GM06990 (cell line): Measurements from ENCODE around the gene IRF7.
A peak's percentile ranks its signal among the peaks of the same experiment; 100 is the strongest.

ENCODE experiments used
- DNase-seq: peaks from one replicate; pipeline ENCODE4 v3.0.0-alpha.2; 2011; ENCODE audit not compliant: insufficient read length; ENCODE audit errors: extremely low read depth
- H3K27me3 ChIP-seq: replicated peaks from 2 replicates; pipeline ENCODE4 v1.6.0; 2011; ENCODE audit warnings: low read length; ENCODE audit not compliant: control insufficient read depth, insufficient read depth
- H3K36me3 ChIP-seq: 2 replicates; pipeline ENCODE4 v1.5.1; 2011; ENCODE audit warnings: low read length; ENCODE audit not compliant: control insufficient read depth, insufficient read depth
- H3K4me3 ChIP-seq: replicated peaks from 2 replicates; pipeline ENCODE4 v1.5.1; 2011; ENCODE audit warnings: low read depth, mild to moderate bottlenecking, control low read depth, low read length
- TF ChIP-seq, protein P1 (sequence below): IDR thresholded peaks from 2 replicates; pipeline ENCODE4 v1.5.1; 2011; ENCODE audit warnings: low read length, control low read depth, mild to moderate bottlenecking, inconsistent platforms; ENCODE audit not compliant: insufficient read depth, poor library complexity, severe bottlenecking

The IRF7 gene

DNA sequence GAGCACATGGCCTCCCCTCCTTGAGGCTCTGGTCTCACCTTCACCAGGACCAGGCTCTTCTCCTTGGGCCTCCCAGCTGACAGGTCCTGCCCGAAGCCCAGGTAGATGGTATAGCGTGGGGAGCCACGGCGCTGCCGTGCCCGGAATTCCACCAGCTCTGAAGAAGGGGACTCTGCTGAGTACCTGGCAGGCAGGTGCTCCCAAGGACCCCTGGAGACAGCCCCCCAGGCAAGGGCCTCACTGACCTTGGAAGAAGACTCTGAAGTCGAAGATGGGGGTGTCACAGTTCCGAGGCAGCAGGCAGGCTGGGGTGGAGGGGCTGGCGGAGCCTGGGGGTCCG, 2.8 kb downstream of the IRF7 start:
- DNase-seq = no peak
- peaks cover 44% of the 10 kb centered on the region for H3K36me3 ChIP-seq
- TF ChIP-seq, protein P1, sequence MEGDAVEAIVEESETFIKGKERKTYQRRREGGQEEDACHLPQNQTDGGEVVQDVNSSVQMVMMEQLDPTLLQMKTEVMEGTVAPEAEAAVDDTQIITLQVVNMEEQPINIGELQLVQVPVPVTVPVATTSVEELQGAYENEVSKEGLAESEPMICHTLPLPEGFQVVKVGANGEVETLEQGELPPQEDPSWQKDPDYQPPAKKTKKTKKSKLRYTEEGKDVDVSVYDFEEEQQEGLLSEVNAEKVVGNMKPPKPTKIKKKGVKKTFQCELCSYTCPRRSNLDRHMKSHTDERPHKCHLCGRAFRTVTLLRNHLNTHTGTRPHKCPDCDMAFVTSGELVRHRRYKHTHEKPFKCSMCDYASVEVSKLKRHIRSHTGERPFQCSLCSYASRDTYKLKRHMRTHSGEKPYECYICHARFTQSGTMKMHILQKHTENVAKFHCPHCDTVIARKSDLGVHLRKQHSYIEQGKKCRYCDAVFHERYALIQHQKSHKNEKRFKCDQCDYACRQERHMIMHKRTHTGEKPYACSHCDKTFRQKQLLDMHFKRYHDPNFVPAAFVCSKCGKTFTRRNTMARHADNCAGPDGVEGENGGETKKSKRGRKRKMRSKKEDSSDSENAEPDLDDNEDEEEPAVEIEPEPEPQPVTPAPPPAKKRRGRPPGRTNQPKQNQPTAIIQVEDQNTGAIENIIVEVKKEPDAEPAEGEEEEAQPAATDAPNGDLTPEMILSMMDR = no peak

DNA sequence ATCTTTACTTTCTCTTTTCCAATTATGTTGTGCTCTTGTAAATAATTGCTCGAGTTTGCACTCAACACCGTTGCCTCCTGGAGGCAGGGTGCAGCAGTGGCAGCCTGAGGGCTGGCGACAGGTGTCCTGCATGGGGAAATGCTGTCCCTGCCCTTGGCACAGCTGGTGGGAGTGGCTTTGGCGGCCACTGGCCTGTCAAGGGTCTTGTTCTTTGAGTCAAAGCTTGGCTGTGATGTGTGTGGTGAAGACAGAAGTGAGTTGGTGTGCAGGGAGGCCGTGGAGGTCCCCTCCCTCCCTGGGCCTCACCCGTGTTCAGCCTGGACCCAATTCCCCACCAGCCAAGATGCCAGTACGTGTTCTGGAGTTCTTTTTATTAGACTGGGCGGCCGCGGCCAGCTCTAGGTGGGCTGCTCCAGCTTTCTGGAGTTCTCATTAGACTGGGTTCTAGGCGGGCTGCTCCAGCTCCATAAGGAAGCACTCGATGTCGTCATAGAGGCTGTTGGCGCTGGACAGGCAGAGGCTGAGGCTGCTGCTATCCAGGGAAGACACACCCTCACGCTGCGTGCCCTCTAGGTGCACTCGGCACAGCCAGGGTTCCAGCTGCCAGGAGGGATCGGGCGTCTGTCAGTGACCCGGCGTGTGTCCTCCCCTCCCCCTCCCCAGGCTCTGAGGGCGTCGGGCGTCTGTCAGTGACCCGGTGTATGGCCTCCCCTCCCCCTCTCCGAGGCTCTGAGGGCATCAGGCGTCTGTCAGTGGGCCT, 3.4 kb downstream of the IRF7 start:
- no peak overlapping the region for H3K4me3 ChIP-seq
- DNase-seq = no peak
- TF ChIP-seq, protein P1 = peak; percentile 24
- H3K27me3 ChIP-seq = no peaks in the 10 kb centered on the region
- H3K36me3 ChIP-seq = peaks cover 44% of the 10 kb centered on the region

More for the DNA sequence above, 2.8 kb downstream of the IRF7 start:
- H3K27me3 ChIP-seq = no peaks in the 10 kb centered on the region
- H3K4me3 ChIP-seq = no peak overlapping the region

DNA sequence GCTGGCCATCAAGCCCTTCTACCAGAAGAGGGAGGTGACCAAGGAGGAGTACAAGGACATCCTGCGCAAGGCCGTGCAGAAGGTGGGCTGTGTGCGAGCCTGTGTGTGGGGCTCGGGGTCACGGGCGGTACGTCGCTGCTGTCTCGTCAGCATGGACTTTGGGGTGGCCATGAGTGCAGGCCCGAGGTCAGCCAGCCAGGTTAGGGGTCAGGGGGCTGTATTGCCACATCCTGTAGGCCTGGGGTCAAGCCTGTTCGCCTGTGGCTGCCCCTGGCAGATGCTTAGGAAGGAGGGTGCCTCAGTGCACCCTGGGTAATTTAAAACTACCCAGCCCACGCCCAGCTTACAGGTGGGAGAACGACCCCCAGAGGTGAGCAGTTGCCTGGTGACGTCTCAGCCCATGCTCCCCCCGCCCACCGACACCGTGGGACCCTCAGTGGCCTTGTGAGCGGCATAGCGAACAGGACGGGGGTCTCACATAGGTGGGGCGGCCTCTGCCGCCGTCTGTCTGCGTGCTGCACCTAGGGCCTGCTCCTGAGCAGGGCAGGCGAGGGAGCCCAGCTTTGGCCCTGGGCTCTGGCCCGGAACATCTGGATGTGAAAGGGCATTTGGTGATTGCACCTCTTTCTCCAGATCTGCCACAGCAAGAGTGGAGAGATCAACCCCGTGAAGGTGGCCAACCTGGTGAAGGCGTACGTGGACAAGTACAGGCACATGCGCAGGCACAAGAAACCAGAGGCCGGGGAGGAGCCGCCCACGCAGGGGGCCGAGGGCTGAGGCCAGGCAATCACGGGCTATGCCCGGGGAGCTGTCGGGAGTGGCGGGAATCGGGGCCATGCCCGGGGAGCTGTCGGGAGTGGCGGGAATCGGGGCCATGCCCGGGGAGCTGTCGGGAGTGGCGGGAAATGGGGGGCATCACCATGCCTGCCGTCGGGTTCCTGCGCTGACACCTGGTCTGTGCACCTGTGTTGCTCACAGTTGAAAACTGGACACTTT, 4.5 kb downstream of the IRF7 start:
- DNase-seq = no peak
- Histone ChIP-seq H3K27me3 (no peaks in the 10 kb centered on the region), H3K36me3 (peaks cover 49% of the 10 kb centered on the region), H3K4me3 (no peak overlapping the region)
- TF ChIP-seq, protein P1 = no peak

DNA sequence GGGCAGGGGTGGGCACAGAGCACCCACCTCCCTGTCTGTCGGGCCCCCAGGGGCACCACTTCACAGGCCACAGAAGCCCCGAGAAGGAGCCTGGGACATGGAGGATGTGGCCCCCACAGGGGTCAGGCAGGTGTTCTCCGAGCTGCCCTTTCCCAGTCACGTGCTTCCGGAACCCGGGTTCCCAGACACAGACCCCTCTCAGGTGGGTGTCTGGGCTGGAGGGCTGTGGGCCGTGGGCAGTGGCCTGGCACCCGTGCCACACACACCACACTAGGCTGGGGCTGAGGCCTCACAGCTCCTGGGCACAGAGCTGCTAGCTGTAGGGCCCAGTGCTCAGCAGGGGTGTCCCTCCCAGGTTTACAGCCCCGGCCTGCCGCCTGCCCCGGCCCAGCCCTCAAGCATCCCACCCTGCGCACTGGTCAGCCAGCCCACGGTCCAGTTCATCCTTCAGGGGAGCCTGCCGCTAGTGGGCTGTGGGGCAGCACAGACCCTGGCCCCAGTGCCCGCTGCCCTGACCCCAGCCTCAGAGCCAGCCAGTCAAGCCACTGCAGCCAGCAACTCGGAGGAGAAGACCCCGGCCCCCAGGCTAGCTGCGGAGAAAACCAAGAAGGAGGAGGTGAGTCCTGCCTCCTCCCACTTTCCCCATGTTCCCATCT, 5.5 kb downstream of the IRF7 start:
- peaks cover 57% of the 10 kb centered on the region for H3K36me3 ChIP-seq

DNA sequence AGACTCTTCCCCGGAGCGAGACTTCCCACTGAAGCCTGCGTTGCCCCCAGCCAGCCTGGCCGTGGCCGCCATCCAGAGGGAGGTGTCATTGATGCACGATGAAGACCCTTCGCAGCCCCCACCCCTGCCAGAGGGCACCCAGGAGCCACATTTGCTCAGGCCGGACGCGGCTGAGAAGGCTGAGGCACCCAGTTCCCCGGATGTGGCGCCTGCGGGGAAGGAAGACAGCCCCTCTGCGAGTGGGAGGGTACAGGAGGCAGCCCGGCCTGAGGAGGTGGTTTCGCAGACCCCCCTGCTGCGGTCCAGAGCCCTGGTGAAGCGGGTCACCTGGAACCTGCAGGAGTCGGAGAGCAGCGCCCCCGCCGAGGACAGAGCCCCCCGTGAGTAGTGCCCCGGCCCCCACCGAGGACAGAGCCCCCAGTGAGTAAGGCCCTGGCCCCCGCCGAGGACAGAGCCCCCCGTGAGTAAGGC, 6.4 kb downstream of the IRF7 start:
- no peak for DNase-seq
- TF ChIP-seq, protein P1 = no peak
- Histone ChIP-seq H3K4me3 (no peak overlapping the region), H3K36me3 (peaks cover 57% of the 10 kb centered on the region), H3K27me3 (no peaks in the 10 kb centered on the region)

More for the DNA sequence above, 5.5 kb downstream of the IRF7 start:
- no peaks in the 10 kb centered on the region for H3K27me3 ChIP-seq
- no peak overlapping the region for H3K4me3 ChIP-seq
- DNase-seq = no peak
- TF ChIP-seq, protein P1 = no peak
